Measurements from ENCODE around the gene OCLN. TPM values are rescaled to one million over a fixed set of nuclear protein-coding genes. Genes with fewer than 3 reads are reported as not detected.
"Not testable (repeated sequence)": the region's sequence is repeated elsewhere in the genome, so short reads cannot be mapped to it uniquely, and the experiment has no call there.

The OCLN gene, protein sequence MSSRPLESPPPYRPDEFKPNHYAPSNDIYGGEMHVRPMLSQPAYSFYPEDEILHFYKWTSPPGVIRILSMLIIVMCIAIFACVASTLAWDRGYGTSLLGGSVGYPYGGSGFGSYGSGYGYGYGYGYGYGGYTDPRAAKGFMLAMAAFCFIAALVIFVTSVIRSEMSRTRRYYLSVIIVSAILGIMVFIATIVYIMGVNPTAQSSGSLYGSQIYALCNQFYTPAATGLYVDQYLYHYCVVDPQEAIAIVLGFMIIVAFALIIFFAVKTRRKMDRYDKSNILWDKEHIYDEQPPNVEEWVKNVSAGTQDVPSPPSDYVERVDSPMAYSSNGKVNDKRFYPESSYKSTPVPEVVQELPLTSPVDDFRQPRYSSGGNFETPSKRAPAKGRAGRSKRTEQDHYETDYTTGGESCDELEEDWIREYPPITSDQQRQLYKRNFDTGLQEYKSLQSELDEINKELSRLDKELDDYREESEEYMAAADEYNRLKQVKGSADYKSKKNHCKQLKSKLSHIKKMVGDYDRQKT
- total RNA-seq (1 to 10 TPM; 2.1 to 2.6 TPM), polyA plus RNA-seq (1 to 10 TPM in 1 of 2 donors, under 1 TPM in 1; 0.54 to 2.1 TPM)
- long read RNA-seq, donor 1 = 0 reads
- long read RNA-seq, donor 2 = 0 reads

DNA sequence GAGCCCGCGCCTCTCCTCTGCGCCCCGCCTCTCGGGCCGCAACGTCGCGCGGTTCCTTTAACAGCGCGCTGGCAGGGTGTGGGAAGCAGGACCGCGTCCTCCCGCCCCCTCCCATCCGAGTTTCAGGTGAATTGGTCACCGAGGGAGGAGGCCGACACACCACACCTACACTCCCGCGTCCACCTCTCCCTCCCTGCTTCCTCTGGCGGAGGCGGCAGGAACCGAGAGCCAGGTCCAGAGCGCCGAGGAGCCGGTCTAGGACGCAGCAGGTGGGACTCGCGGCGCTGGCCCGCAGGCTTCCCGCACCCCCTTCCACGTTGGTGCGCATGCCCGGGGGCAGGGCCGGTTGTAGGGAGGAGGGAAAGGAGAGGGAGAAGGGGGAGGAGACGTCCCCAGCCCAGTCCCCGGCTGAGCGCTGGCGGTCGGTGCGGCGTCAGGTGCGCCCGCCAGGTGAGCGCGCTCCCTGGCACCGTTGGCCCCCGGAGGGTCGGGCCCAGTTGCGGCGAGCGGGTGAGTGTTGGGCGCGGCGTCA is at the start of gene OCLN:
Gene OCLN, plus strand, starts transcription at position 400 of the 532 bp plus-strand sequence. CDS start 11,455 bp downstream, outside the sequence.
- Histone ChIP-seq H3K9me3 (ENCODE audit: control insufficient read depth, low read length) (no peaks in the 10 kb centered on the region), H3K4me3 (ENCODE audit: low read length in 2 of 2) (peak within 1 kb of the TSS; percentile 27 to 29), H3K27me3 (ENCODE audit: control insufficient read depth in 1 of 2, insufficient read depth in 2 of 2, low read length in 1 of 2) (peaks cover 0 to 4% of the 10 kb centered on the region in 2 donors), H3K27ac (ENCODE audit: low read depth in 1 of 2, low read length in 2 of 2) (no peak within 1 kb of the TSS), H3K4me1 (ENCODE audit: control insufficient read depth in 1 of 2, insufficient read depth in 2 of 2, low read length in 2 of 2) (no peaks in the 10 kb centered on the region), H3K36me3 (ENCODE audit: control insufficient read depth in 1 of 2, insufficient read depth in 2 of 2, low read length in 1 of 2) (no peaks in the 10 kb centered on the region)
- ATAC-seq (ENCODE audit: low FRiP score) = peak; percentile 26
- 0% methylated on average over 42 to 56 of the region's 56 CpGs for WGBS, 2 donors
- intact Hi-C loops (cut with DNase I) = no loop called here
- no peak for DNase-seq

DNA sequence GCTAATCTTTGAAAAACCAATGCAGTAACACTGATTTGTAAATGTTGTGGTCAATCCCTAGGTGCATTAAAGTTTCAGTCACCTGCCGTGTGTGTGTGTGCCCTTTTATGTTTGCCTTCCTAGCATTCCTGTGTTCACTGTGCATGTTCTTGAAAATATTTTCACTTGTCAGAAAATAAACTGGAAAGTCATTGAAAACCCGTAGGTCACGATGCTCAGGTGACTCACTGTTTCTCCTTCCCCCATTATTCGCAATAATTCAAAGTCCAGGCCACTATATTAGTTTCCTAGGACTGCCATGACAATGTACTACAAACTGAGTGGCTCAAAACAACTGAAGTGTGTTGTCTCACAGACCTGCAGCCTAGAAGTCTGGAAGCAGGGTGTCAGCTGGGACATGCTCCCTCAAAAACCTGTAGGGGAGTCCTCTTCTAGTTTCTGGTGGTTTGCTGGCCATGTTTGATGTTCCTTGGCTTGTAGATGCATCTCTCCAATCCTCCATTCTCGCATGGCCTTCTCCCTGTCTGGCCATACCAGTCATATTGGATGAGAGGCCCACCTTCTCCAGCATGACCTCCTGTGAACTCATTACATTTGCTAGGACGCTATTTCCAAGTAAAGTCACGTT is 48.3 kb upstream of the OCLN start:
- intact Hi-C loops (cut with DNase I) = no loop called here
- H3K4me3 ChIP-seq (ENCODE audit: low read length in 2 of 2) = no peak overlapping the region
- no peak for ATAC-seq (ENCODE audit: low FRiP score)
- WGBS, 2 donors = 87 to 88% methylated on average over 7 of the region's 7 CpGs
- no peaks in the 10 kb centered on the region for H3K4me1 ChIP-seq (ENCODE audit: control insufficient read depth in 1 of 2, insufficient read depth in 2 of 2, low read length in 2 of 2)
- H3K36me3 ChIP-seq (ENCODE audit: control insufficient read depth in 1 of 2, insufficient read depth in 2 of 2, low read length in 1 of 2) = no peaks in the 10 kb centered on the region
- H3K9me3 ChIP-seq (ENCODE audit: control insufficient read depth, low read length) = no peaks in the 10 kb centered on the region
- no peaks in the 10 kb centered on the region for H3K27me3 ChIP-seq (ENCODE audit: control insufficient read depth in 1 of 2, insufficient read depth in 2 of 2, low read length in 1 of 2)
- no peak overlapping the region for H3K27ac ChIP-seq (ENCODE audit: low read depth in 1 of 2, low read length in 2 of 2)
- no peak for DNase-seq

DNA sequence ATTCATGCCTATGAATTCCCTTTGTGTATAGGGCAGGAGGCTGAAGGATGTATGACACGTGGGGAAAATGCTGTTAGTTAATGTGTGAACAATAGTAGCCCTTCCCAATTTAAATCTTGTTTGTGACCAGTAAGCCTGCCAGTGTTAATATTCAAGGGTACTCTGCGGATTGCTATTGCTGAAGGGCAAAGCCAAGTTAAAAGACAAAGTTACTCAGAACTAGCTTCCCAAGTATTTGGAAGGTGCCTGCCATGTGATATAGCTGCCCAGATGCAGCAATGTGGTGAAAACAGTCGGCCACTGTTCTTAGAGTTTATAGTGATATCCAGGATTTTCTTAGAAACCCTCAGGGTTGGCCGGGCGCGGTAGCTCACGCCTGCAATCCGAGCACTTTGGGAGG is 43.1 kb upstream of the OCLN start:
- ATAC-seq (ENCODE audit: low FRiP score) (no peak), DNase-seq (no peak)
- no peaks in the 10 kb centered on the region for H3K4me1 ChIP-seq (ENCODE audit: control insufficient read depth in 1 of 2, insufficient read depth in 2 of 2, low read length in 2 of 2)
- H3K27ac ChIP-seq (ENCODE audit: low read depth in 1 of 2, low read length in 2 of 2) = no peak overlapping the region
- 90 to 91% methylated on average over 8 of the region's 8 CpGs for WGBS, 2 donors
- intact Hi-C loops (cut with DNase I) = no loop called here
- no peaks in the 10 kb centered on the region for H3K27me3 ChIP-seq (ENCODE audit: control insufficient read depth in 1 of 2, insufficient read depth in 2 of 2, low read length in 1 of 2)
- no peaks in the 10 kb centered on the region for H3K36me3 ChIP-seq (ENCODE audit: control insufficient read depth in 1 of 2, insufficient read depth in 2 of 2, low read length in 1 of 2)
- no peak overlapping the region for H3K4me3 ChIP-seq (ENCODE audit: low read length in 2 of 2)
- no peaks in the 10 kb centered on the region for H3K9me3 ChIP-seq (ENCODE audit: control insufficient read depth, low read length)

DNA sequence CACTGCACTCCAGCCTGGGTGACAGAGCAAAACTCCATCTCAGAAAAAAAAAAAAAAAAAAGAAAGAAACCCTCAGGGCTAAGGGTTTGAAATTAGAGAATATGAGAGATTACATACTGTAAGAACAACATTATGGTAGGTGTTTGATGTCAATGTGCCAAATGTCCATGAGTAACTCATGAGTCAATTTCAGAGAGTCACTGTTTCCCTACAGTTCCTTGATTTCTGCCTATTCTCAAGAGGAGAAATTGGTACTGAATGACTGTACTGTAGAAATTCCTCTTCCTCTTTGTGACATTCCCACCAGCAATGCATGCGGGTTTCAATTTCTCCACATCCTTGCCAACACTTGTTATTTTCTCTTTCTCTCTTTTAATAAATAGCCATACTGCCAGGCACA is 42.5 kb upstream of the OCLN start:
- H3K27ac ChIP-seq (ENCODE audit: low read depth in 1 of 2, low read length in 2 of 2) = no peak overlapping the region
- 58 to 72% methylated on average over 1 of the region's 1 CpG for WGBS, 2 donors
- H3K27me3 ChIP-seq (ENCODE audit: control insufficient read depth in 1 of 2, insufficient read depth in 2 of 2, low read length in 1 of 2) = no peaks in the 10 kb centered on the region
- no peaks in the 10 kb centered on the region for H3K4me1 ChIP-seq (ENCODE audit: control insufficient read depth in 1 of 2, insufficient read depth in 2 of 2, low read length in 2 of 2)
- no peaks in the 10 kb centered on the region for H3K36me3 ChIP-seq (ENCODE audit: control insufficient read depth in 1 of 2, insufficient read depth in 2 of 2, low read length in 1 of 2)
- DNase-seq = no peak
- ATAC-seq (ENCODE audit: low FRiP score) = no peak
- H3K9me3 ChIP-seq (ENCODE audit: control insufficient read depth, low read length) = no peaks in the 10 kb centered on the region
- intact Hi-C loops (cut with DNase I) = no loop called here
- no peak overlapping the region for H3K4me3 ChIP-seq (ENCODE audit: low read length in 2 of 2)

DNA sequence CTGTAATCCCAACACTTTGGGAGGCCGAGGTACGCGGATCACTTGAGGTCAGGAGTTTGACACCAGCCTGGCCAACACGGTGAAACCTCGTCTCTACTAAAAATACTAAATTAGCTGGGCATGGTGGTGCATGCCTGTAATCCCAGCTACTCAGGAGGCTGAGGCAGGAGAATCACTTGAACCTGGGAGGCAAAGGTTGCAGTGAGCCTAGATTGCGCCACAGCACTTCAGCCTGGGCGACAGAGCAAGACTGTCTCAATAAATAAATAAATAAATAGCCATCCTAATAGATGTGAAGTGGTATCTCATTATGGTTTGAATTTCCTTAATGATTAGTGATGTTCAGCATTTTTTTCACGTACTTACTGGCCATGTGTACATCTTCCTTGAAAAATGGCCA is 42.1 kb upstream of the OCLN start:
- H3K4me1 ChIP-seq (ENCODE audit: control insufficient read depth in 1 of 2, insufficient read depth in 2 of 2, low read length in 2 of 2); H3K4me3 ChIP-seq (ENCODE audit: low read length in 2 of 2); H3K27me3 ChIP-seq (ENCODE audit: control insufficient read depth in 1 of 2, insufficient read depth in 2 of 2, low read length in 1 of 2); H3K36me3 ChIP-seq (ENCODE audit: control insufficient read depth in 1 of 2, insufficient read depth in 2 of 2, low read length in 1 of 2); DNase-seq; ATAC-seq (ENCODE audit: low FRiP score); H3K9me3 ChIP-seq (ENCODE audit: control insufficient read depth, low read length); intact Hi-C loops (cut with DNase I); H3K27ac ChIP-seq (ENCODE audit: low read depth in 1 of 2, low read length in 2 of 2): not testable (repeated sequence)
- 94 to 95% methylated on average over 8 of the region's 8 CpGs for WGBS, 2 donors

DNA sequence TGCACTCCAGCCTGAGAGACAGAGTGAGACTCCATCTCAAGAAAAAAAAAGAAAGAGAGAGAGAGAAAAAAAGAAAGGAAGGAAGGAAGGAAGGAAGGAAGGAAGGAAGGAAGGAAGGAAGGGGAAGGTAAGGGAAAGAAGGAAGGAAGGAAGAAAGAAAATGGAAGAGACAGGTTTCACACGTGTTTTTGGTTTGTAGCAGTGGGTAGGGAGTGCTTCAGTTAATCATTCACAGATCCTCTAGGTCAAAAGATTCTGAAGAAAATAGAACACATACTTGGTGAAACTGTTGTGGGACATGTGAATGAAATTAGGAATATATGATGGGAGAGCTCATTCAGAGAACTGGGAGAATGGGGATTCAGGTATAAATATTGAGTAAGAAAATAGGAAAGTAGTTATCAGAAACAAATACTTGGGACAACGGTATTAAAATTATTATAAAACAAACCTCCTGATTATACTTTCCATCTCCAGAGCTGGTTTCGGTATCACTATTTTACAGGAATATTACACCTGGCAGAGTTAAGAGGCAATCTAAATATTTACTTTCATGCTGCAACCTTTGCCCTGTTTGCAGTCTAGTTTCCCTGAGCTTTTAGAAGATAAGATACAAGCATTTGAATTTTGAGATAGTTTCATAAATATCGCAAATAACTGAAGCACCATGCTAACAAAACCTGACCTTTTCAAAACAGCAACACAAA is 40.5 kb upstream of the OCLN start:
- Histone ChIP-seq H3K9me3 (ENCODE audit: control insufficient read depth, low read length) (no peaks in the 10 kb centered on the region), H3K36me3 (ENCODE audit: control insufficient read depth in 1 of 2, insufficient read depth in 2 of 2, low read length in 1 of 2) (no peaks in the 10 kb centered on the region), H3K4me3 (ENCODE audit: low read length in 2 of 2) (no peak overlapping the region), H3K4me1 (ENCODE audit: control insufficient read depth in 1 of 2, insufficient read depth in 2 of 2, low read length in 2 of 2) (no peaks in the 10 kb centered on the region), H3K27me3 (ENCODE audit: control insufficient read depth in 1 of 2, insufficient read depth in 2 of 2, low read length in 1 of 2) (no peaks in the 10 kb centered on the region), H3K27ac (ENCODE audit: low read depth in 1 of 2, low read length in 2 of 2) (no peak overlapping the region)
- intact Hi-C loops (cut with DNase I) = no loop called here
- no peak for DNase-seq
- 83 to 84% methylated on average over 4 of the region's 4 CpGs for WGBS, 2 donors
- no peak for ATAC-seq (ENCODE audit: low FRiP score)

DNA sequence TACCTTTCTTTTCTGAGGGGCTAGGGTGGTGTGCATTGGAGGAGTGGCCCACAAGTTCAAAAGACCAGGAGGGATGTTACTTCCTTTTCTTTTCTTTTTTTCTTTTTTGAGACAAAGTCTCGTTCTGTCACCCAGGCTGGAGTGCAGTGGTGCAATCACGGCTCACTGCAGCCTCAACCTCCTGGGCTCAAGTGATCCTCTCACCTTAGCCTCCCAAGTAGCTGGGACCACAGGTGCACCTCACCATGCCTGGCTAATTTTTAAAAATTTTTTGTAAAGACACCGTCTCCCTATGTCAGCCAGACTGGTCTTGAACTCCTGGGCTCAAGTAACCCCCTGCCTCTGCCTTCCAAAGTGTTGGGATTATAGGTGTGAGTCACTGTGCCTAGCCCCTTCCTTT is 39.1 kb upstream of the OCLN start:
- DNase-seq; H3K27ac ChIP-seq (ENCODE audit: low read depth in 1 of 2, low read length in 2 of 2); H3K4me3 ChIP-seq (ENCODE audit: low read length in 2 of 2); H3K36me3 ChIP-seq (ENCODE audit: control insufficient read depth in 1 of 2, insufficient read depth in 2 of 2, low read length in 1 of 2); ATAC-seq (ENCODE audit: low FRiP score); H3K9me3 ChIP-seq (ENCODE audit: control insufficient read depth, low read length); H3K27me3 ChIP-seq (ENCODE audit: control insufficient read depth in 1 of 2, insufficient read depth in 2 of 2, low read length in 1 of 2); H3K4me1 ChIP-seq (ENCODE audit: control insufficient read depth in 1 of 2, insufficient read depth in 2 of 2, low read length in 2 of 2); intact Hi-C loops (cut with DNase I): not testable (repeated sequence)
- 92 to 96% methylated on average over 3 of the region's 3 CpGs for WGBS, 2 donors

DNA sequence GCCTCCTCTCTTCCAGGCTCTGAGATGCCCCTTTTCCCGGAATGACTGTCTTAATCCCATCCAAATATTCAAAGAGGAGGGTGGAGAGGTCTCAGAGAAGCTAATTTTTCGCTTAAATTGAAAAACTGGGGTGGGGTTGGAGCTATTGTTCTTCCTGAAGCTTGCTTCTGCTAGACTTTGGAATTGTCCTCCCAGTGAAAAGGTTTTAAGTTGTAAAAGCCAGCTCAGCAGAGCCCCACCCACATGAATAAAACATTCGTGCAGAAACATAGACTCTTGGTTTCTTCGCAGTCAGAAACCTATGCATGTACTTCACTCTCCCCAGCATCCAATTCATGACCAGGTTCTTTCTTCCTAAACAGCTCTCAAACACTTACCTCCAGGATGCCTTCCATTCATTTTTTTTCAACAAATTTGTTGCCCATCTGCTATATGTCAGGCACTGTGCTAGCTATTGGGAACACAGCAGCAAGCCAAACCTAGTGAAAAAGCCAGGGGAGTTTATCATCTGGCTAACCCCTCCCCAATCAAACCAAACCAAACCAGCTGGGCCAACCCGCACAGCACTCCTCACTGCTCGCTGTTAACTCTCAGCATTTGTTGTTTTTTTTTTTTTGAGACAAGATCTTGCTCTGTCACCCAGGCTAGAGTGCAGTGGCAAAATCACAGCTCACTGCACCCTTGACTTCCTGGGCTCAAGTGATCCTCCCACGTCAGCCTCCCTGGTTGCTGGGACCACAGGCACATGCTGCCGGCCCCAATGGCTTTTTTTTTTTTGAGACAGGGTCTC is 37.9 kb upstream of the OCLN start:
- no peak overlapping the region for H3K27ac ChIP-seq (ENCODE audit: low read depth in 1 of 2, low read length in 2 of 2)
- H3K36me3 ChIP-seq (ENCODE audit: control insufficient read depth in 1 of 2, insufficient read depth in 2 of 2, low read length in 1 of 2) = no peaks in the 10 kb centered on the region
- no peaks in the 10 kb centered on the region for H3K4me1 ChIP-seq (ENCODE audit: control insufficient read depth in 1 of 2, insufficient read depth in 2 of 2, low read length in 2 of 2)
- intact Hi-C loops (cut with DNase I) = no loop called here
- H3K9me3 ChIP-seq (ENCODE audit: control insufficient read depth, low read length) = no peaks in the 10 kb centered on the region
- DNase-seq (no peak), ATAC-seq (ENCODE audit: low FRiP score) (no peak)
- no peaks in the 10 kb centered on the region for H3K27me3 ChIP-seq (ENCODE audit: control insufficient read depth in 1 of 2, insufficient read depth in 2 of 2, low read length in 1 of 2)
- H3K4me3 ChIP-seq (ENCODE audit: low read length in 2 of 2) = no peak overlapping the region
- 69 to 73% methylated on average over 8 of the region's 8 CpGs for WGBS, 2 donors
